GM23338 (cell line): ENCODE data around the gene LPCAT3. TPM values are rescaled to one million over a fixed set of nuclear protein-coding genes. Genes with fewer than 3 reads are reported as not detected.
A peak's percentile ranks its signal among the peaks of the same experiment; 100 is the strongest.

Source experiments
- ATAC-seq: fragments of 200-7000 bp; cut with Tn5 transposase; 3 replicates; pipeline ENCODE4 v1.9.1; 2020
- DNase-seq: peaks from one replicate; pipeline ENCODE4 v3.0.0-alpha.2; 2015; ENCODE audit warnings: low spot score
- H2AFZ ChIP-seq: fragments of 200-600 bp; sonication (generic); 2 replicates; pipeline ENCODE4 v1.8.0; 2016; ENCODE audit warnings: antibody characterized with exemption, mild to moderate bottlenecking, moderate library complexity
- H3F3A ChIP-seq: fragments of 200-600 bp; sonication (generic); replicated peaks from 2 replicates; pipeline ENCODE4 v1.8.0; 2017; ENCODE audit warnings: antibody characterized with exemption, mixed run types, low read depth
- H3K27ac ChIP-seq: fragments of 200-600 bp; sonication (generic); 2 replicates; pipeline ENCODE4 v1.6.1; 2016; ENCODE audit warnings: low read depth
- H3K27me3 ChIP-seq: fragments of 200-600 bp; sonication (generic); 2 replicates; pipeline ENCODE4 v1.8.0; 2016; ENCODE audit warnings: mild to moderate bottlenecking, mixed run types, moderate library complexity; ENCODE audit not compliant: insufficient read depth
- H3K36me3 ChIP-seq: fragments of 200-600 bp; sonication (generic); 2 replicates; pipeline ENCODE4 v1.8.0; 2016; ENCODE audit warnings: mild to moderate bottlenecking; ENCODE audit not compliant: insufficient read depth
- H3K4me1 ChIP-seq: fragments of 200-600 bp; sonication (generic); 2 replicates; pipeline ENCODE4 v1.8.0; 2016; ENCODE audit warnings: mild to moderate bottlenecking, moderate library complexity; ENCODE audit not compliant: insufficient read depth
- H3K4me2 ChIP-seq: fragments of 200-600 bp; sonication (generic); 2 replicates; pipeline ENCODE4 v1.7.1; 2017; ENCODE audit warnings: mixed run types
- H3K4me3 ChIP-seq: fragments of 200-600 bp; sonication (generic); 2 replicates; pipeline ENCODE4 v1.6.1; 2016; ENCODE audit warnings: mixed run types
- H3K79me2 ChIP-seq: fragments of 200-600 bp; sonication (generic); replicated peaks from 2 replicates; pipeline ENCODE4 v1.8.0; 2017; ENCODE audit warnings: mild to moderate bottlenecking; ENCODE audit not compliant: insufficient read depth
- H3K9me2 ChIP-seq: fragments of 200-600 bp; sonication (generic); 2 replicates; pipeline ENCODE4 v1.8.0; 2017; ENCODE audit not compliant: insufficient read depth
- H4K20me1 ChIP-seq: fragments of 200-600 bp; sonication (generic); replicated peaks from 2 replicates; pipeline ENCODE4 v1.8.0; 2017; ENCODE audit warnings: mild to moderate bottlenecking; ENCODE audit not compliant: insufficient read depth
- H3K27ac Mint-ChIP-seq: 2 replicates; pipeline ENCODE4 v1.8.0; 2020; ENCODE audit warnings: inconsistent platforms, mild to moderate bottlenecking, moderate library complexity, mixed read lengths
- H3K27me3 Mint-ChIP-seq: 3 replicates; pipeline ENCODE4 v1.8.0; 2022; ENCODE audit warnings: low read depth, mild to moderate bottlenecking, moderate library complexity, mixed read lengths, inconsistent platforms; ENCODE audit not compliant: insufficient read depth, poor library complexity
- H3K36me3 Mint-ChIP-seq: 3 replicates; pipeline ENCODE4 v1.8.0; 2021; ENCODE audit warnings: low read depth, mild to moderate bottlenecking, inconsistent platforms, moderate library complexity, mixed read lengths
- H3K4me1 Mint-ChIP-seq: 3 replicates; pipeline ENCODE4 v1.8.0; 2020; ENCODE audit warnings: mild to moderate bottlenecking, inconsistent platforms, mixed read lengths
- H3K4me3 Mint-ChIP-seq: 3 replicates; pipeline ENCODE4 v1.8.0; 2021; ENCODE audit warnings: moderate library complexity, mild to moderate bottlenecking, inconsistent platforms, mixed read lengths
- H3K9me3 Mint-ChIP-seq: 3 replicates; pipeline ENCODE4 v1.8.0; 2020; ENCODE audit warnings: moderate library complexity, mild to moderate bottlenecking, inconsistent platforms, mixed read lengths
- EZH2 ChIP-seq: fragments of 200-600 bp; sonication (generic); IDR thresholded peaks from one replicate; pipeline ENCODE4 v1.8.0; 2017; ENCODE audit warnings: antibody characterized with exemption, mild to moderate bottlenecking, low read depth; ENCODE audit not compliant: unreplicated experiment
- EZH2phosphoT487 ChIP-seq: fragments of 200-600 bp; sonication (generic); IDR thresholded peaks from one replicate; pipeline ENCODE4 v1.8.1; 2018; ENCODE audit warnings: antibody characterized with exemption; ENCODE audit not compliant: unreplicated experiment
- NANOG ChIP-seq: IDR thresholded peaks from 2 replicates; pipeline ENCODE4 v1.6.1; 2016; ENCODE audit warnings: antibody characterized with exemption, borderline replicate concordance
- ZNF331 ChIP-seq: fragments of 250-450 bp; sonication (Bioruptor Pico); IDR thresholded peaks from 2 replicates; pipeline ENCODE4 v1.5.0; 2020; ENCODE audit warnings: low read depth, mild to moderate bottlenecking, moderate library complexity
- ZNF462 ChIP-seq: fragments of 250-450 bp; sonication (Bioruptor Pico); IDR thresholded peaks from 2 replicates; pipeline ENCODE4 v1.5.0; 2020; ENCODE audit warnings: mild to moderate bottlenecking, moderate library complexity
- polyA plus RNA-seq: library from polyadenylated mRNA; unstranded; fragments of >200 nt; fragmentation: Nextera tagmentation; extraction: Ambion mirVana; gene quantifications from 2 replicates; pipeline ENCODE4 v1.2.1, GENCODE V29; 2016
- total RNA-seq: library from RNA; depleted of rRNA; stranded (reverse); fragments of >200 nt; shearing (Covaris generic); gene quantifications from 2 replicates; pipeline ENCODE4 v1.2.3, GENCODE V29; 2014
- TF ChIP-seq, protein P1 (sequence below): IDR thresholded peaks from one replicate; pipeline ENCODE4 v1.6.1; 2018; ENCODE audit warnings: antibody characterized with exemption; ENCODE audit not compliant: unreplicated experiment
- TF ChIP-seq, protein P2 (sequence below): IDR thresholded peaks from 2 replicates; pipeline ENCODE4 v1.6.1; 2016; ENCODE audit warnings: antibody characterized with exemption

The LPCAT3 gene
- total and polyA plus RNA-seq, 2 experiments from 2014 or later = 21.4 to 51.5 TPM

DNA sequence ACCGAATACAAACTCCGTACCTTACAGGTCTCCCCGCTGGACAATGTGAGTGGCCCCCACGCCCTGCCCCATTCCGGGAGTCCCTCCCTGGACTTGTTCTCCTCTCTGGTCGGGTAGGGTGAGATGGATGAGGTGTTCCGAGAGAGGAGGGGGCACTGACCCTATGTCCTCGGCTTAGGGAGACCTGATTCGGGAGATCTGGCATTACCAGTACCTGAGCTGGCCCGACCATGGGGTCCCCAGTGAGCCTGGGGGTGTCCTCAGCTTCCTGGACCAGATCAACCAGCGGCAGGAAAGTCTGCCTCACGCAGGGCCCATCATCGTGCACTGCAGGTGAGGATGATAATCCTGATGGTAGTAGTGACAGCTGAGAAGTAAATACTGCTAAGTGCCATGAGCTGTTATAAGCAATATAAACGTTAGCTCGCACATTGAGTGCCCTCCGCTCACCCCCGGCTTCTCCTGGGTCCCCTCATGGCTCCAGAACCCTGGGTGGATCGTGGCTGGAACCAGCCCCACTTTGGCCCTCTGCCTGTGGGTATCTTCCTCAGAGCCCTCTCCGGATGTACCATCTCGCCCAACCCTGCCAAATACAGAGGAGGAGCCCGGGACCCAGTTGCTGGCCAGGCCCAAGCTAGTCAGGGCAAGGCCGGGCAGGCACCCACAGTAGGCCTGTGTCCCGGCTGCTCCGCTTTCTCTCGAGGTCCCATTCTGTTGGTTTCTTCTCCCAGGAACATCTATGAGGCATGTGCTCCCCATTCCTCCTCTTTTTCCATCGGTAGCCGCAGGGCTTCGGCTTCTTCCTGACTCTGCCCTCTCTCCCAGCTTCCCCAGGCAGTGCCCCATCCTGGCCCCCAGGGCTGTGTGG lies 60.3 kb downstream of the LPCAT3 start (continued):
- TF ChIP-seq, protein P1, sequence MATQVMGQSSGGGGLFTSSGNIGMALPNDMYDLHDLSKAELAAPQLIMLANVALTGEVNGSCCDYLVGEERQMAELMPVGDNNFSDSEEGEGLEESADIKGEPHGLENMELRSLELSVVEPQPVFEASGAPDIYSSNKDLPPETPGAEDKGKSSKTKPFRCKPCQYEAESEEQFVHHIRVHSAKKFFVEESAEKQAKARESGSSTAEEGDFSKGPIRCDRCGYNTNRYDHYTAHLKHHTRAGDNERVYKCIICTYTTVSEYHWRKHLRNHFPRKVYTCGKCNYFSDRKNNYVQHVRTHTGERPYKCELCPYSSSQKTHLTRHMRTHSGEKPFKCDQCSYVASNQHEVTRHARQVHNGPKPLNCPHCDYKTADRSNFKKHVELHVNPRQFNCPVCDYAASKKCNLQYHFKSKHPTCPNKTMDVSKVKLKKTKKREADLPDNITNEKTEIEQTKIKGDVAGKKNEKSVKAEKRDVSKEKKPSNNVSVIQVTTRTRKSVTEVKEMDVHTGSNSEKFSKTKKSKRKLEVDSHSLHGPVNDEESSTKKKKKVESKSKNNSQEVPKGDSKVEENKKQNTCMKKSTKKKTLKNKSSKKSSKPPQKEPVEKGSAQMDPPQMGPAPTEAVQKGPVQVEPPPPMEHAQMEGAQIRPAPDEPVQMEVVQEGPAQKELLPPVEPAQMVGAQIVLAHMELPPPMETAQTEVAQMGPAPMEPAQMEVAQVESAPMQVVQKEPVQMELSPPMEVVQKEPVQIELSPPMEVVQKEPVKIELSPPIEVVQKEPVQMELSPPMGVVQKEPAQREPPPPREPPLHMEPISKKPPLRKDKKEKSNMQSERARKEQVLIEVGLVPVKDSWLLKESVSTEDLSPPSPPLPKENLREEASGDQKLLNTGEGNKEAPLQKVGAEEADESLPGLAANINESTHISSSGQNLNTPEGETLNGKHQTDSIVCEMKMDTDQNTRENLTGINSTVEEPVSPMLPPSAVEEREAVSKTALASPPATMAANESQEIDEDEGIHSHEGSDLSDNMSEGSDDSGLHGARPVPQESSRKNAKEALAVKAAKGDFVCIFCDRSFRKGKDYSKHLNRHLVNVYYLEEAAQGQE = no peak
- no peak for TF ChIP-seq EZH2
- TF ChIP-seq, protein P2, sequence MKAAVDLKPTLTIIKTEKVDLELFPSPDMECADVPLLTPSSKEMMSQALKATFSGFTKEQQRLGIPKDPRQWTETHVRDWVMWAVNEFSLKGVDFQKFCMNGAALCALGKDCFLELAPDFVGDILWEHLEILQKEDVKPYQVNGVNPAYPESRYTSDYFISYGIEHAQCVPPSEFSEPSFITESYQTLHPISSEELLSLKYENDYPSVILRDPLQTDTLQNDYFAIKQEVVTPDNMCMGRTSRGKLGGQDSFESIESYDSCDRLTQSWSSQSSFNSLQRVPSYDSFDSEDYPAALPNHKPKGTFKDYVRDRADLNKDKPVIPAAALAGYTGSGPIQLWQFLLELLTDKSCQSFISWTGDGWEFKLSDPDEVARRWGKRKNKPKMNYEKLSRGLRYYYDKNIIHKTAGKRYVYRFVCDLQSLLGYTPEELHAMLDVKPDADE = no peak

- peaks cover 31% of the 10 kb centered on the region for H3K4me1 ChIP-seq
- Mint-ChIP-seq H3K27me3 (peaks cover 22% of the 10 kb centered on the region), H3K9me3 (no peaks in the 10 kb centered on the region), H3K27ac (peak overlapping the region; percentile 59; the same call in 1 of the 2 replicates), H3K4me1 (peaks cover 45% of the 10 kb centered on the region), H3K36me3 (no peaks in the 10 kb centered on the region; the same call in 2 of the 3 replicates), H3K4me3 (no peak overlapping the region)
- ATAC-seq = no peak
- H3K79me2 ChIP-seq = no peaks in the 10 kb centered on the region
- H3K4me2 ChIP-seq = no peak overlapping the region
- DNase-seq = no peak
- H3K9me2 ChIP-seq = no peaks in the 10 kb centered on the region
- H3K27ac ChIP-seq = no peak overlapping the region
- no peak overlapping the region for H2AFZ ChIP-seq
- peaks cover 12% of the 10 kb centered on the region for H3F3A ChIP-seq
- no peaks in the 10 kb centered on the region for H3K27me3 ChIP-seq
- no peak overlapping the region for H3K4me3 ChIP-seq
- no peaks in the 10 kb centered on the region for H4K20me1 ChIP-seq
- no peaks in the 10 kb centered on the region for H3K36me3 ChIP-seq
- TF ChIP-seq ZNF462 (CRISPR knock-in tag) = no peak
- no peak for TF ChIP-seq EZH2phosphoT487
- TF ChIP-seq, protein P2 = no peak
- TF ChIP-seq NANOG = no peak
- no peak for TF ChIP-seq ZNF331 (CRISPR knock-in tag)
These were observed 61.0 kb downstream of the LPCAT3 start for GRCh38 chr12:6957151-6957701.
